HG03354 (cell line): ENCODE measurements around the gene KIF27.
A peak's percentile ranks its signal among the peaks of the same experiment; 100 is the strongest.
"Not testable (repeated sequence)": the region's sequence is repeated elsewhere in the genome, so short reads cannot be mapped to it uniquely, and the experiment has no call there.

Experiments used
- ATAC-seq: cut with Tn5 transposase; IDR thresholded peaks from one replicate; pipeline ENCODE4 v1.9.1; 2021; ENCODE audit warnings: mild to moderate bottlenecking; ENCODE audit not compliant: unreplicated experiment, poor library complexity, severe bottlenecking

Gene KIF27

DNA sequence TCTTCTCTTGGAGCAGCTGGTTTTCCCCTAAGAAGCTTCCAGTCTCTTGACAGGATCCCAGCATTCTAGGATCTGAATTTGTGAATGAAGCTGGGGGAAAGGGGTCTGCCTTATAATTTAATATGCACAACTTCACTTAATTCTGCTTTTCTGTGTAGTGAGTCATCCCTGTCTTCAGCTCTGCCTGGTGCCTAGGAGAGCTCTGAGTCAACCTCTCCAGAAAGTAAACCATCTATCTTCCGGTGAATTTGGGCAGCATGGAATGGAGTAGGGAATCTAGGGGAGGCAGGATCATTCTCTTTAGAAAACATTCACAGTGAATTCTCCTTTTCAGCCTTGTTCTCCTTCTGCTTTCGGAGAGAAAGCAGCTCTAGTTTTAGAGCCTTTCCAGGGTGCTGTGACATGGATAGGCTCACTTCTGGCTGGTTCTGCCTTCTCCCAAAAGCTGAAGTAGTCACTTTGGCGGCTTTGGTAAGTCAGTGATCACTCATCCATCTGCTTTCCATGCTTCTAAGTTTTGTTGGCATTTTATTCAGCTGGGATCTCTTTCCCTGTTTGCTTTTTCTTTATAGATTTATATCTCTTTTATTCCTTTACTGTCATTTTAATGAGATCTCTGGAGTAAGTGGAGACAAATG is 96.1 kb downstream of the KIF27 start:
- ATAC-seq = not testable (repeated sequence)

DNA sequence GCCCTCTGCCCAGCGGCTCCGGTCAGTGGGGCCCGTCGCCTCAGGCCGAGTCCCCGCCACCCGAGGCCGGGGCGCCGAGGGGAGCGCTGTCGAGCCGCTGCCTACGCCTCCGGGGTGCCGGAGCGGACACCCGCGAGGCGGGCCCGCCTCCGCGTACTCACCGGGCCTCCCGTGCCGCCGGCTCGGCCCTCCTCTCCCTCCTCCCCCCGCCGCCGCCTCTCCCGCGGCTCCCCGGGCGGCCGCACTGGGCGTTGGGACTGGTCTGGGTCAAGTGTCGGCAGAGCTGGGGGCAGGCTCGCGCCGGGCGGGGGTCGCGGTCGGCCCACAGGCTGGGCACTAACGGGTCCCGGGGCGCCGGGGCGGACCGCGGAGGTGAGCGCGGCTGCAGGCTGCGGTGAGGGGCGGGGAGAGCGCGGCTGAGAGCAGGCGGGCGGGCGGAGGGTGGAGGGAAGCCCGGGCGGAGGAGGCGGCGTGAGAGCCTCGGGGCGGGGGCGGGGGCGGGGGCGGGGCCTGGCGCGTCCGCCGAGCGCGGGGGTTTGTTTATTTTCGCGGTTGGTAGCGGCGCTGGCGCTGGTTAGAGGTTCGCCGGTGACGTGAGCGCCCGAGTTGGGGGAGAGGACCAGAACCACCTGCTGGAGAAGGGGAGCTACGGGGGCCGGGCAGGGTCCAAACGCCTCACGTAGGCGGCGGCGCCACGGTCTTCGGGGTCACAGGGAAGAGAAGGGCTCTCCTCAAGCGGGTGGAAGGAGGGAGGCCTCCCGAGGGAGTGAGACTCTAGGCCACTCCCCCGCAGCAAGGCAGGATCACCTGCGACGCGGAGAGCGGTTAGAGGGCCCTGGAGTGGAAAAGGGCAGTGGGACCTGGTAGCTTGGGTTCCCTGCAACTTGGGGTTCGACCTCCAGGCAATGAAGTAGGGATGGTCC is 103.6 kb downstream of the KIF27 start, which contains the start of gene GKAP1:
TSS of gene GKAP1 (minus strand) at position 414 of the 923 bp plus-strand sequence. CDS start 11,252 bp downstream, outside the sequence.
- peak; percentile 83 for ATAC-seq

DNA sequence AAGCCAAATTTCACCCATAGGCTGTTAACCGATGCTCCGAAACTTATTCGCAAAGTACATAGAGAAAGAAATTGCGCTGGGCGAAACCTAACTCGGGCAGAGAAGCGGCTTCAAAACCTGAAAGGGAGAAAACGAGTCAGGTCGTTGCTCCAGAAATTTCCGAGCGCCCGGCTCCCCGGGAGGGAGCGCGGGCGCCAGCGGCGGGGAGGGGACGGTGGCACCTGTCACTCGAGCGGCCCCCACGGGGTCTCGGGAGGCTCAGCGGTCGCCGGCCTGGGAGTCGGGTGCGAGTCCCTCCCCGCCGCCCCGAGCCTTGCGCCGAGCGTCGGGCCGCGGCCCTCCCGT is 104.2 kb downstream of the KIF27 start:
- ATAC-seq = peak; percentile 25

DNA sequence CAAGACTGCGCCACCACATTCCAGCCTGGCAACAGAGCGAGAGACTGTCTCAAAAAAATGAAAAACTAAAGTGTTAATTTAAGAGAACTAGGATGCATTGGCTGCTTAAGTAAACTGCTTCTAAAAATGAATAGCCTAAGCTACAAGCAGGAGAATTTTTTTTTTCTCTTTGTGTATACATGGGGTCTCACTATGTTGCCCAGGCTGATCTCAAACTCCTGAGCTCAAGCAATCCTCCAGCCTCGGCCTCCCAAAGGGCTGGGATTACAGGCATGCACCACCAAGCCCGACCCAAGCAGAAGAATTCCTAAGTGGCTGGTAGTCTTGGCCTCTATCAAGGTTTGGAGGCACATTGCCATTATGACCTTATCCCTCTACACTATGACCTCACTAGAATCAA is 106.1 kb downstream of the KIF27 start:
- ATAC-seq = not testable (repeated sequence)

DNA sequence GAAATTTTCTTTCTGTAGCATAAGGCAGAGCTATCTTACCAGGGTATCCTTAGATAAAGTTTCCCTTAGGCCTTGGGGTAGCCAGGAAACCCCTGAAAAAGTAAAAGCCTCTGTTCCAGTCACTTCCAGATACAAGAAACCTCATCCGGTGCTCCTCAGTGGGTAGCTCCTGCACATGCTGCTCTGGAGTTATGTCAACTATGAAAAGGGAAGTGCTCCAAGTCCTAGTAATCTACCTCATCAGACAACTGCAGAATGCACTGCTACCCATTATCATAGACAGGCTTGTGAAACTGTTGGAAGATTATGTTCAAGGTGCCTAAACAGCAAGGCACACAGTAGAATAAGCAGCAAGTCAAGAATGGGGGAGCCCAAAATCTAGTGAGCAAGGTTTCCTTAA is 112.0 kb downstream of the KIF27 start:
- not testable (repeated sequence) for ATAC-seq

DNA sequence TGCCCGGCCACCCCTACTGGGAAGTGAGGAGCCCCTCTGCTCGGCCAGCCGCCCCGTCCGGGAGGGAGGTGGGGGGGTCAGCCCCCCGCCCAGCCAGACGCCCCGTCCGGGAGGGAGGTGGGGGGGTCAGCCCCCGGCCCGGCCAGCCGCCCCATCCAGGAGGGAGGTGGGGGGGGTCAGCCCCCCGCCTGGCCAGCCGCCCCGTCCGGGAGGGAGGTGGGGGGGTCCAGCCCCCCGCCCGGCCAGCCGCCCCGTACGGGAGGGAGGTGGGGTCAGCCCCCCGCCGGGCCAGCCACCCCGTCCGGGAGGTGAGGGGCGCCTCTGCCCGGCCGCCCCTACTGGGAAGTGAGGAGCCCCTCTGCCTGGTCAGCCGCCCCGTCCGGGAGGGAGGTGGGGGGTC is 116.8 kb downstream of the KIF27 start:
- ATAC-seq = not testable (repeated sequence)

DNA sequence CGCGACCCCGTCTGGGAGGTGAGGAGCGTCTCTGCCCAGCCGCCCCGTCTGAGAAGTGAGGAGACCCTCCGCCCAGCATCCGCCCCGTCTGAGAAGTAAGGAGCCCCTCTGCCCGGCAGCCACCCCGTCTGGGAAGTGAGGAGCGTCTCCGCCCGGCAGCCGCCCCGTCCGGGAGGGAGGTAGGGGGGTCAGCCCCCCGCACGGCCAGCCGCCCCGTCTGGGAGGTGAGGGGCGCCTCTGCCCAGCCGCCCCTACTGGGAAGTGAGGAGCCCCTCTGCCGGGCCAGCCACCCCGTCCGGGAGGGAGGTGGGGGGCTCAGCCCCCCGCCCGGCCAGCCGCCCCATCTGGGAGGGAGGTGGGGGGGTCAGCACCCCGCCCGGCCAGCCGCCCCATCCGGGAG is 117.3 kb downstream of the KIF27 start:
- not testable (repeated sequence) for ATAC-seq

DNA sequence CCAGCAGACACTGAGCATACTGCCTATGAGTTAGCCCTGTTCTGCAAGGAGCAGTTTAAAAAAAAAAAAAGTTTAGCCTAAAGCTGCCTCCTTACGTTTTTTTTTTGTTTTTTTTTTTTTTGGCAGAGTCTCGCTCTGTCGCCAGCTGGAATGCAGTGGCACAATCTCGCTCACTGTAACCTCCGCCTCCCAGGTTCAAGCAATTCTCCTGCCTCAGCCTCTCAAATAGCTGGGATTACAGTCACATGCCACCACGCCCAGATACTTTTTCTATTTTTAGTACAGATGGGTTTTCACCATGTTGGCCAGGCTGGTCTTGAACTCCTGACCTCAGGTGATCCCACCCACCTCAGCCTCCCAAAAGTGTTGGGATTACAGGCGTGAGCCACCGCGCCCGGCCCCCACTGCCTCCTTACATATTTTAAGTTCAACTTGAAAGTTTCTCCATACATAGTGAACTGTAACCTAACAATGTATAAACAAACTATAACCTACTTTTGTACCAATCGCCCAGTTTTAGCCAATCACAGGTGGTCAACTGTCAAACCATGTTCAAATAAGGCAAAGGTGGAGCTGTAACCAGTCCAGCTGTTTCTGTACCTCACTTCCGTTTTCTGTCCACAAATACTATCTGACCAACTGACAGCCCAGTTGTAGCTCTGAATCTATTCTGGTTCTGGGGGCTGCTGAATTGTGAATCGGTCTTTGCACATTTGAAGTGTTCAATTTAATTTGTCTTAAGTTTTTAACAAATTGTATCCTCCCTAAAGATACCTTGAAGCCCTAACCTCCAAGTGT is 120.8 kb downstream of the KIF27 start:
- no peak for ATAC-seq

DNA sequence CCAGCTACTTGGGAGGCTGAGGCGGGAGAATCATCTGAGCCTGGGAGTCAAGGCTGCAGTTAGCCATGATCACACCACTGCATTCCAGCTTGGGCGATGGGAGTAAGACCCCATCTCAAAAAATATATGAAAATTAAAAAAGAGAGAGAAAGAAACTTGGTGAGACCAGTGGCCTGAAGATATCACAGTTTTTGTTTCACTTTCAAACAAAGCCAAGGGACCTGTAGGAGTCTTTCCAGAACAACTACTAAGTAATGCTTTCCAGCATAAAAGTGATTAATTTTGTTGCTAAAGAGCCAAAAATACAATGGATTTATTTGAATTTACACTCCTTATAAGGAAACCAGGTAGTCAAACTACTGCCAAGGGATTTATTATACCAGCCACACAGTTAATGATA is 127.2 kb downstream of the KIF27 start:
- ATAC-seq = peak; percentile 45

DNA sequence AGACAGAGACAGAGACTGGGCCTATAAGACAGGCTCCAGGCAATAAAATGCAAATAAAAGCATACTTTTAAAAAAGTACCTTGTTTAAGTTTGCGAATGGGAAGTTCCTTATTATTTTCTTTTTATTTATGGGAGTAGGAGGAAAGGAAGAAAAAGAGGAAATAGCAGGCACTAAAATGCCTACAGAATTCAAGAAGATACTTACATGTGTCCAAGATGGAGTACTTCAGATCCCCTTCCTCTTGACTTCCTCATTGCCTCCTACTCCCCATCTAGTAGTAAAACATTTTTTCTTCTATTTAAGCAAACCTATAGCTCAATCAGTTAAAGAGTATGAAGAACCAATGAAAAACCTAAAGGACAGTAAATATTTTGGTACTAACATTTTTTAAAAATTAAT is 128.5 kb downstream of the KIF27 start:
- no peak for ATAC-seq
